GM23248 (cell line): ENCODE results near the gene CCN2.
"Not testable (repeated sequence)": the region's sequence is repeated elsewhere in the genome, so short reads cannot be mapped to it uniquely, and the experiment has no call there.

ENCODE experiments used
- EZH2 ChIP-seq: fragments of 200-600 bp; sonication (generic); IDR thresholded peaks from 2 replicates; pipeline ENCODE4 v1.6.1; 2018; ENCODE audit warnings: antibody characterized with exemption, mild to moderate bottlenecking; ENCODE audit not compliant: insufficient read depth, poor library complexity, severe bottlenecking
- EZH2phosphoT487 ChIP-seq: fragments of 200-600 bp; sonication (generic); IDR thresholded peaks from 2 replicates; pipeline ENCODE4 v1.6.1; 2018; ENCODE audit warnings: antibody characterized with exemption, moderate library complexity, mild to moderate bottlenecking, low read depth; ENCODE audit not compliant: insufficient read depth

GRCh38 chr6:131901326-131901873, 49.8 kb downstream of the CCN2 start:
- TF ChIP-seq EZH2phosphoT487, EZH2: not testable (repeated sequence)
